WERI-Rb-1 (cell line): ENCODE results near the gene SPON2.

Source experiments
- DNase-seq: peaks from one replicate; pipeline ENCODE4 v3.0.0-alpha.2; 2020
- H3K27ac ChIP-seq: fragments of 250-450 bp; sonication (Bioruptor Pico); 2 replicates; pipeline ENCODE4 v1.5.1; 2020; ENCODE audit warnings: mild to moderate bottlenecking, moderate library complexity
- H3K27me3 ChIP-seq: fragments of 250-450 bp; sonication (Bioruptor Pico); 2 replicates; pipeline ENCODE4 v1.5.1; 2021; ENCODE audit warnings: mild to moderate bottlenecking, low read depth, moderate library complexity; ENCODE audit not compliant: insufficient read depth, severe bottlenecking
- H3K36me3 ChIP-seq: fragments of 250-450 bp; sonication (Bioruptor Pico); 2 replicates; pipeline ENCODE4 v1.5.1; 2020; ENCODE audit warnings: mild to moderate bottlenecking, moderate library complexity
- H3K4me3 ChIP-seq: 2 replicates; pipeline ENCODE4 v1.5.1; 2011; ENCODE audit warnings: low read depth, mild to moderate bottlenecking, control low read depth, low read length
- H3K9me3 ChIP-seq: fragments of 250-450 bp; sonication (Bioruptor Pico); 2 replicates; pipeline ENCODE4 v1.5.1; 2021; ENCODE audit warnings: mild to moderate bottlenecking, moderate library complexity; ENCODE audit not compliant: severe bottlenecking
- CTCF ChIP-seq: IDR thresholded peaks from 2 replicates; pipeline ENCODE4 v1.5.1; 2011; ENCODE audit warnings: low read depth, mild to moderate bottlenecking, control low read depth, inconsistent platforms, low read length

The SPON2 gene

GRCh38 chr4:1169171-1169671 is 3.2 kb downstream of the SPON2 start:
- Histone ChIP-seq H3K9me3 (peaks cover 9% of the 10 kb centered on the region), H3K4me3 (no peak overlapping the region), H3K27me3 (no peaks in the 10 kb centered on the region), H3K27ac (peak overlapping the region; percentile 97), H3K36me3 (peaks cover 58% of the 10 kb centered on the region)
- no peak for TF ChIP-seq CTCF
- DNase-seq: peak; percentile 93

- peaks cover 9% of the 10 kb centered on the region for H3K9me3 ChIP-seq
- H3K27me3 ChIP-seq: no peaks in the 10 kb centered on the region
- TF ChIP-seq CTCF: no peak
- peak overlapping the region; percentile 97 for H3K27ac ChIP-seq
- no peak for DNase-seq
- H3K36me3 ChIP-seq: peaks cover 58% of the 10 kb centered on the region
- H3K4me3 ChIP-seq: no peak overlapping the region
Measured at GRCh38 chr4:1168191-1169101, 3.9 kb downstream of the SPON2 start.

- peak; percentile 86 for DNase-seq
- peaks cover 12% of the 10 kb centered on the region for H3K9me3 ChIP-seq
- no peak overlapping the region for H3K4me3 ChIP-seq
- H3K27ac ChIP-seq: peak overlapping the region; percentile 97
- peak; percentile 94 for TF ChIP-seq CTCF
- H3K27me3 ChIP-seq: no peaks in the 10 kb centered on the region
- peaks cover 58% of the 10 kb centered on the region for H3K36me3 ChIP-seq
Measured at GRCh38 chr4:1167244-1167949, 5.0 kb downstream of the SPON2 start.

GRCh38 chr4:1166509-1167243 is 5.7 kb downstream of the SPON2 start:
- Histone ChIP-seq H3K4me3 (no peak overlapping the region), H3K27ac (peak overlapping the region; percentile 97), H3K36me3 (peaks cover 51% of the 10 kb centered on the region), H3K27me3 (no peaks in the 10 kb centered on the region), H3K9me3 (peaks cover 6% of the 10 kb centered on the region)
- TF ChIP-seq CTCF: no peak
- no peak for DNase-seq

GRCh38 chr4:1164956-1165545 is 7.3 kb downstream of the SPON2 start:
- Histone ChIP-seq H3K27ac (no peak overlapping the region), H3K36me3 (peaks cover 37% of the 10 kb centered on the region), H3K4me3 (no peak overlapping the region), H3K9me3 (peaks cover 3% of the 10 kb centered on the region), H3K27me3 (no peaks in the 10 kb centered on the region)
- no peak for TF ChIP-seq CTCF
- no peak for DNase-seq
